Astrocyte of the cerebellum (primary cell): ENCODE measurements around the gene UCP1.
A peak's percentile ranks its signal among the peaks of the same experiment; 100 is the strongest.

Experiments
- DNase-seq: peaks from one replicate; pipeline ENCODE4 v3.0.0-alpha.2; 2011; ENCODE audit warnings: low read depth
- H3K4me3 ChIP-seq: 2 replicates; pipeline ENCODE4 v1.5.1; 2011; ENCODE audit warnings: mild to moderate bottlenecking, low read depth, low read length, moderate library complexity
- CTCF ChIP-seq: IDR thresholded peaks from 2 replicates; pipeline ENCODE4 v1.5.1; 2012; ENCODE audit warnings: low read length, low read depth, moderate library complexity, mild to moderate bottlenecking; ENCODE audit errors: missing control alignments
- in situ Hi-C: cut with HindIII; loops from 2 replicates; pipeline ENCODE4 v1.10.0; 2017; ENCODE audit warnings: low sequenced_read_pairs

Gene UCP1

GRCh38 chr4:140568507-140569306 is at the start of gene UCP1:
TSS of gene UCP1 (minus strand) at chr4:140568961. CDS start at chr4:140568729, 232 bp downstream.
- TF ChIP-seq CTCF = no peak
- in situ Hi-C loops = no loop called here
- DNase-seq = no peak
- H3K4me3 ChIP-seq = peak within 1 kb of the TSS; percentile 50

- DNase-seq = no peak
- no peak for TF ChIP-seq CTCF
- in situ Hi-C loops = no loop called here
- H3K4me3 ChIP-seq = no peak overlapping the region
Observed at GRCh38 chr4:140617499-140618248, 48.9 kb upstream of the UCP1 start.

GRCh38 chr4:140615451-140615850 is 46.7 kb upstream of the UCP1 start:
- no peak overlapping the region for H3K4me3 ChIP-seq
- DNase-seq = no peak
- TF ChIP-seq CTCF = no peak
- in situ Hi-C loops = no loop called here

- no peak for DNase-seq
- no peak for TF ChIP-seq CTCF
- no peak overlapping the region for H3K4me3 ChIP-seq
- in situ Hi-C loops = no loop called here
Observed at GRCh38 chr4:140612357-140612756, 43.6 kb upstream of the UCP1 start.

GRCh38 chr4:140611854-140612253 is 43.1 kb upstream of the UCP1 start:
- TF ChIP-seq CTCF = no peak
- H3K4me3 ChIP-seq = no peak overlapping the region
- DNase-seq = no peak
- in situ Hi-C loops = no loop called here

GRCh38 chr4:140609548-140610425 is 41.0 kb upstream of the UCP1 start:
- in situ Hi-C loops = no loop called here
- H3K4me3 ChIP-seq = no peak overlapping the region
- DNase-seq = peak; percentile 28
- peak; percentile 46 for TF ChIP-seq CTCF
